ENCODE data around the gene LINC01488. TPM values are rescaled to one million over a fixed set of nuclear protein-coding genes. Genes with fewer than 3 reads are reported as not detected.

The LINC01488 gene
- total and polyA plus RNA-seq, 2 experiments from 2014 or later = not detected

DNA sequence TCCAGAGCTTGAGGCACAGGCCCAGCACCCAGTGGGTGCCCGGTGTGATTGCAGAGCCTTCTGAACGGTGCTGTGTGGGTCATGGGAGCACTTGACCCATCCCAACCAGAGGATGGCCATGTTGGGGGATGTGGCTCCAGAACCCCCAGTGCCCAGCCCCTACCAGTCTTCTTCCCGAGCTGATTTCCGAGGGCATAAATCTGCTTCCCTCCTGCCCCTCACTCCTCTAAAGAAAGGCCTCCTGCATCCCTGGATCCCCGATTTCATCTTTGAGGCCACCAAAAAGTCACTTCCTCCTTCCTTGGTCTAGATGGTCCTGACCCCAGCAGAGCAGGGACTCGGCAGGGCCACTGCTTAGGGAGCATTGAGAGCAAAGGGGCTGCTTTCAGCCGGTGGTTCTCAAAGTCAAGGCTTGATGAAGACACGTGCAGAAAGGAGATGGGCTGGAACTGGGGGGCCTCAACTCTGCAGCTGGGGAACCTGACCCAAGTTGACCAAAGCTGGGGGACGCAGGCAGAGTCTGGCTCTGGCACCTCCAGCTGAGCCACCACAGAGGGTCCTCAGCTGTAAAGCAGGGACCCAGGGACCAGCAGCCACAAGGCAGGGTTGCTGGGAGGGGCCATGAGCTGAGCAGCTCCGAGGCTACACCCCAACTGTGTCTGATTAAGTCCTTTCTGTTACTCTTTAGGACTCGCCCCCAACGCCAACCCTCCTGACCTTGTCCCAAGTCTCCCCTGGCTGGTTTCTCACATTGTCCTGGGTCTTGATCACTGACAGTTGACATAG is 56.6 kb downstream of the LINC01488 start (continued):
- TF ChIP-seq, protein P1, sequence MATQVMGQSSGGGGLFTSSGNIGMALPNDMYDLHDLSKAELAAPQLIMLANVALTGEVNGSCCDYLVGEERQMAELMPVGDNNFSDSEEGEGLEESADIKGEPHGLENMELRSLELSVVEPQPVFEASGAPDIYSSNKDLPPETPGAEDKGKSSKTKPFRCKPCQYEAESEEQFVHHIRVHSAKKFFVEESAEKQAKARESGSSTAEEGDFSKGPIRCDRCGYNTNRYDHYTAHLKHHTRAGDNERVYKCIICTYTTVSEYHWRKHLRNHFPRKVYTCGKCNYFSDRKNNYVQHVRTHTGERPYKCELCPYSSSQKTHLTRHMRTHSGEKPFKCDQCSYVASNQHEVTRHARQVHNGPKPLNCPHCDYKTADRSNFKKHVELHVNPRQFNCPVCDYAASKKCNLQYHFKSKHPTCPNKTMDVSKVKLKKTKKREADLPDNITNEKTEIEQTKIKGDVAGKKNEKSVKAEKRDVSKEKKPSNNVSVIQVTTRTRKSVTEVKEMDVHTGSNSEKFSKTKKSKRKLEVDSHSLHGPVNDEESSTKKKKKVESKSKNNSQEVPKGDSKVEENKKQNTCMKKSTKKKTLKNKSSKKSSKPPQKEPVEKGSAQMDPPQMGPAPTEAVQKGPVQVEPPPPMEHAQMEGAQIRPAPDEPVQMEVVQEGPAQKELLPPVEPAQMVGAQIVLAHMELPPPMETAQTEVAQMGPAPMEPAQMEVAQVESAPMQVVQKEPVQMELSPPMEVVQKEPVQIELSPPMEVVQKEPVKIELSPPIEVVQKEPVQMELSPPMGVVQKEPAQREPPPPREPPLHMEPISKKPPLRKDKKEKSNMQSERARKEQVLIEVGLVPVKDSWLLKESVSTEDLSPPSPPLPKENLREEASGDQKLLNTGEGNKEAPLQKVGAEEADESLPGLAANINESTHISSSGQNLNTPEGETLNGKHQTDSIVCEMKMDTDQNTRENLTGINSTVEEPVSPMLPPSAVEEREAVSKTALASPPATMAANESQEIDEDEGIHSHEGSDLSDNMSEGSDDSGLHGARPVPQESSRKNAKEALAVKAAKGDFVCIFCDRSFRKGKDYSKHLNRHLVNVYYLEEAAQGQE (IDR thresholded peaks at IDR 0.05; ENCODE audit: unreplicated experiment) = no peak
- no peak for TF ChIP-seq JUNB (IDR thresholded peaks at IDR 0.05; ENCODE audit: unreplicated experiment)
- no peak for TF ChIP-seq EZH2 (IDR thresholded peaks at IDR 0.05; ENCODE audit: low read depth, unreplicated experiment)
- no peak for TF ChIP-seq POLR2AphosphoS5 (IDR thresholded peaks at IDR 0.05; ENCODE audit: low read depth)

DNA sequence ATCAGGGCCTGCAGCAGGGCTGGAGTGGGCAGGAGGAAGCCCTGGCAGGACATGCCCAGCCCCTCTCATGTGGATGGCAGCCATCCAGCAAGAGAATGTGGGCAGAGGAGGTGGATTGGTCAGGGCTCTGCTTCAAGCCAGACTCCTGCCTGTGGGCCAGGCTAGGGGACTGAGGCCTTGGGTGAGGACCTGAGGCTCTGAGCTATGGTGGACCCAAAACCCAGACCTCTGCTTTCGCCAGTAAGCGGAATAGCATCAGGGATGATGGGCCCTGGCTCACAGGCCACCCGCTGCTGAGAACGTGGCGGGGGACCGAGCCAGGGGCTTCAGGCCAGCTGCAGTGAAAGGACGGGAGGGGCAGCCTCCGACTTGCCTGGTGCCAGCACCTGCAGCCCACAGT is 57.4 kb downstream of the LINC01488 start:
- DNase-seq (ENCODE audit: low spot score) = no peak
- Histone ChIP-seq H2AFZ (no peak overlapping the region), H3K36me3 (ENCODE audit: insufficient read depth) (no peaks in the 10 kb centered on the region), H3K9me2 (ENCODE audit: insufficient read depth) (no peaks in the 10 kb centered on the region), H3K4me1 (ENCODE audit: insufficient read depth) (no peaks in the 10 kb centered on the region), H3K4me3 (no peak overlapping the region), H3K27ac (ENCODE audit: low read depth) (no peak overlapping the region), H3K79me2 (replicated peaks; ENCODE audit: insufficient read depth) (no peaks in the 10 kb centered on the region), H3F3A (replicated peaks; ENCODE audit: low read depth) (no peaks in the 10 kb centered on the region), H4K20me1 (replicated peaks; ENCODE audit: insufficient read depth) (no peaks in the 10 kb centered on the region), H3K4me2 (no peak overlapping the region), H3K27me3 (ENCODE audit: insufficient read depth) (no peaks in the 10 kb centered on the region)
- Mint-ChIP-seq H3K9me3 (no peaks in the 10 kb centered on the region; the same call in 2 of the 3 replicates), H3K4me1 (peaks cover 15% of the 10 kb centered on the region), H3K27ac (no peak overlapping the region), H3K36me3 (ENCODE audit: low read depth) (no peaks in the 10 kb centered on the region), H3K4me3 (no peak overlapping the region), H3K27me3 (ENCODE audit: insufficient read depth, low read depth, poor library complexity) (peaks cover 12% of the 10 kb centered on the region)
- no peak for ATAC-seq
- TF ChIP-seq ZNF331 (CRISPR knock-in tag; IDR thresholded peaks at IDR 0.05; ENCODE audit: low read depth) (no peak), ZNF114 (CRISPR knock-in tag; IDR thresholded peaks at IDR 0.05) (no peak), JUNB (IDR thresholded peaks at IDR 0.05; ENCODE audit: unreplicated experiment) (no peak), STAT1 (IDR thresholded peaks at IDR 0.05; ENCODE audit: unreplicated experiment) (no peak), EZH2phosphoT487 (IDR thresholded peaks at IDR 0.05; ENCODE audit: unreplicated experiment) (no peak), EZH2 (IDR thresholded peaks at IDR 0.05; ENCODE audit: low read depth, unreplicated experiment) (no peak), POLR2AphosphoS5 (IDR thresholded peaks at IDR 0.05; ENCODE audit: low read depth) (no peak), CREB1 (CRISPR knock-in tag; IDR thresholded peaks at IDR 0.05; ENCODE audit: low read depth) (no peak)
- TF ChIP-seq, protein P2, sequence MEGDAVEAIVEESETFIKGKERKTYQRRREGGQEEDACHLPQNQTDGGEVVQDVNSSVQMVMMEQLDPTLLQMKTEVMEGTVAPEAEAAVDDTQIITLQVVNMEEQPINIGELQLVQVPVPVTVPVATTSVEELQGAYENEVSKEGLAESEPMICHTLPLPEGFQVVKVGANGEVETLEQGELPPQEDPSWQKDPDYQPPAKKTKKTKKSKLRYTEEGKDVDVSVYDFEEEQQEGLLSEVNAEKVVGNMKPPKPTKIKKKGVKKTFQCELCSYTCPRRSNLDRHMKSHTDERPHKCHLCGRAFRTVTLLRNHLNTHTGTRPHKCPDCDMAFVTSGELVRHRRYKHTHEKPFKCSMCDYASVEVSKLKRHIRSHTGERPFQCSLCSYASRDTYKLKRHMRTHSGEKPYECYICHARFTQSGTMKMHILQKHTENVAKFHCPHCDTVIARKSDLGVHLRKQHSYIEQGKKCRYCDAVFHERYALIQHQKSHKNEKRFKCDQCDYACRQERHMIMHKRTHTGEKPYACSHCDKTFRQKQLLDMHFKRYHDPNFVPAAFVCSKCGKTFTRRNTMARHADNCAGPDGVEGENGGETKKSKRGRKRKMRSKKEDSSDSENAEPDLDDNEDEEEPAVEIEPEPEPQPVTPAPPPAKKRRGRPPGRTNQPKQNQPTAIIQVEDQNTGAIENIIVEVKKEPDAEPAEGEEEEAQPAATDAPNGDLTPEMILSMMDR (conservative IDR thresholded peaks at IDR 0.05; ENCODE audit: low read depth in 2 of 2) = no peak
- TF ChIP-seq, protein P3, sequence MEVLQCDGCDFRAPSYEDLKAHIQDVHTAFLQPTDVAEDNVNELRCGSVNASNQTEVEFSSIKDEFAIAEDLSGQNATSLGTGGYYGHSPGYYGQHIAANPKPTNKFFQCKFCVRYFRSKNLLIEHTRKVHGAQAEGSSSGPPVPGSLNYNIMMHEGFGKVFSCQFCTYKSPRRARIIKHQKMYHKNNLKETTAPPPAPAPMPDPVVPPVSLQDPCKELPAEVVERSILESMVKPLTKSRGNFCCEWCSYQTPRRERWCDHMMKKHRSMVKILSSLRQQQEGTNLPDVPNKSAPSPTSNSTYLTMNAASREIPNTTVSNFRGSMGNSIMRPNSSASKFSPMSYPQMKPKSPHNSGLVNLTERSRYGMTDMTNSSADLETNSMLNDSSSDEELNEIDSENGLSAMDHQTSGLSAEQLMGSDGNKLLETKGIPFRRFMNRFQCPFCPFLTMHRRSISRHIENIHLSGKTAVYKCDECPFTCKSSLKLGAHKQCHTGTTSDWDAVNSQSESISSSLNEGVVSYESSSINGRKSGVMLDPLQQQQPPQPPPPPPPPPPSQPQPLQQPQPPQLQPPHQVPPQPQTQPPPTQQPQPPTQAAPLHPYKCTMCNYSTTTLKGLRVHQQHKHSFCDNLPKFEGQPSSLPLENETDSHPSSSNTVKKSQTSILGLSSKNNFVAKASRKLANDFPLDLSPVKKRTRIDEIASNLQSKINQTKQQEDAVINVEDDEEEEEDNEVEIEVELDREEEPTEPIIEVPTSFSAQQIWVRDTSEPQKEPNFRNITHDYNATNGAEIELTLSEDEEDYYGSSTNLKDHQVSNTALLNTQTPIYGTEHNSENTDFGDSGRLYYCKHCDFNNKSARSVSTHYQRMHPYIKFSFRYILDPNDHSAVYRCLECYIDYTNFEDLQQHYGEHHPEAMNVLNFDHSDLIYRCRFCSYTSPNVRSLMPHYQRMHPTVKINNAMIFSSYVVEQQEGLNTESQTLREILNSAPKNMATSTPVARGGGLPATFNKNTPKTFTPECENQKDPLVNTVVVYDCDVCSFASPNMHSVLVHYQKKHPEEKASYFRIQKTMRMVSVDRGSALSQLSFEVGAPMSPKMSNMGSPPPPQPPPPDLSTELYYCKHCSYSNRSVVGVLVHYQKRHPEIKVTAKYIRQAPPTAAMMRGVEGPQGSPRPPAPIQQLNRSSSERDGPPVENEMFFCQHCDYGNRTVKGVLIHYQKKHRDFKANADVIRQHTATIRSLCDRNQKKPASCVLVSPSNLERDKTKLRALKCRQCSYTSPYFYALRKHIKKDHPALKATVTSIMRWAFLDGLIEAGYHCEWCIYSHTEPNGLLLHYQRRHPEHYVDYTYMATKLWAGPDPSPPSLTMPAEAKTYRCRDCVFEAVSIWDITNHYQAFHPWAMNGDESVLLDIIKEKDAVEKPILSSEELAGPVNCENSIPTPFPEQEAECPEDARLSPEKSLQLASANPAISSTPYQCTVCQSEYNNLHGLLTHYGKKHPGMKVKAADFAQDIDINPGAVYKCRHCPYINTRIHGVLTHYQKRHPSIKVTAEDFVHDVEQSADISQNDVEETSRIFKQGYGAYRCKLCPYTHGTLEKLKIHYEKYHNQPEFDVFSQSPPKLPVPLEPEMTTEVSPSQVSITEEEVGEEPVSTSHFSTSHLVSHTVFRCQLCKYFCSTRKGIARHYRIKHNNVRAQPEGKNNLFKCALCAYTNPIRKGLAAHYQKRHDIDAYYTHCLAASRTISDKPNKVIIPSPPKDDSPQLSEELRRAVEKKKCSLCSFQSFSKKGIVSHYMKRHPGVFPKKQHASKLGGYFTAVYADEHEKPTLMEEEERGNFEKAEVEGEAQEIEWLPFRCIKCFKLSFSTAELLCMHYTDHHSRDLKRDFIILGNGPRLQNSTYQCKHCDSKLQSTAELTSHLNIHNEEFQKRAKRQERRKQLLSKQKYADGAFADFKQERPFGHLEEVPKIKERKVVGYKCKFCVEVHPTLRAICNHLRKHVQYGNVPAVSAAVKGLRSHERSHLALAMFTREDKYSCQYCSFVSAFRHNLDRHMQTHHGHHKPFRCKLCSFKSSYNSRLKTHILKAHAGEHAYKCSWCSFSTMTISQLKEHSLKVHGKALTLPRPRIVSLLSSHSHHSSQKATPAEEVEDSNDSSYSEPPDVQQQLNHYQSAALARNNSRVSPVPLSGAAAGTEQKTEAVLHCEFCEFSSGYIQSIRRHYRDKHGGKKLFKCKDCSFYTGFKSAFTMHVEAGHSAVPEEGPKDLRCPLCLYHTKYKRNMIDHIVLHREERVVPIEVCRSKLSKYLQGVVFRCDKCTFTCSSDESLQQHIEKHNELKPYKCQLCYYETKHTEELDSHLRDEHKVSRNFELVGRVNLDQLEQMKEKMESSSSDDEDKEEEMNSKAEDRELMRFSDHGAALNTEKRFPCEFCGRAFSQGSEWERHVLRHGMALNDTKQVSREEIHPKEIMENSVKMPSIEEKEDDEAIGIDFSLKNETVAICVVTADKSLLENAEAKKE (CRISPR knock-in tag; IDR thresholded peaks at IDR 0.05) = no peak
- TF ChIP-seq, protein P4, sequence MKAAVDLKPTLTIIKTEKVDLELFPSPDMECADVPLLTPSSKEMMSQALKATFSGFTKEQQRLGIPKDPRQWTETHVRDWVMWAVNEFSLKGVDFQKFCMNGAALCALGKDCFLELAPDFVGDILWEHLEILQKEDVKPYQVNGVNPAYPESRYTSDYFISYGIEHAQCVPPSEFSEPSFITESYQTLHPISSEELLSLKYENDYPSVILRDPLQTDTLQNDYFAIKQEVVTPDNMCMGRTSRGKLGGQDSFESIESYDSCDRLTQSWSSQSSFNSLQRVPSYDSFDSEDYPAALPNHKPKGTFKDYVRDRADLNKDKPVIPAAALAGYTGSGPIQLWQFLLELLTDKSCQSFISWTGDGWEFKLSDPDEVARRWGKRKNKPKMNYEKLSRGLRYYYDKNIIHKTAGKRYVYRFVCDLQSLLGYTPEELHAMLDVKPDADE (IDR thresholded peaks at IDR 0.05) = no peak
